ENCODE measurements around the gene NEMF. TPM values are rescaled to one million over a fixed set of nuclear protein-coding genes. Genes with fewer than 3 reads are reported as not detected.

NEMF gene, protein sequence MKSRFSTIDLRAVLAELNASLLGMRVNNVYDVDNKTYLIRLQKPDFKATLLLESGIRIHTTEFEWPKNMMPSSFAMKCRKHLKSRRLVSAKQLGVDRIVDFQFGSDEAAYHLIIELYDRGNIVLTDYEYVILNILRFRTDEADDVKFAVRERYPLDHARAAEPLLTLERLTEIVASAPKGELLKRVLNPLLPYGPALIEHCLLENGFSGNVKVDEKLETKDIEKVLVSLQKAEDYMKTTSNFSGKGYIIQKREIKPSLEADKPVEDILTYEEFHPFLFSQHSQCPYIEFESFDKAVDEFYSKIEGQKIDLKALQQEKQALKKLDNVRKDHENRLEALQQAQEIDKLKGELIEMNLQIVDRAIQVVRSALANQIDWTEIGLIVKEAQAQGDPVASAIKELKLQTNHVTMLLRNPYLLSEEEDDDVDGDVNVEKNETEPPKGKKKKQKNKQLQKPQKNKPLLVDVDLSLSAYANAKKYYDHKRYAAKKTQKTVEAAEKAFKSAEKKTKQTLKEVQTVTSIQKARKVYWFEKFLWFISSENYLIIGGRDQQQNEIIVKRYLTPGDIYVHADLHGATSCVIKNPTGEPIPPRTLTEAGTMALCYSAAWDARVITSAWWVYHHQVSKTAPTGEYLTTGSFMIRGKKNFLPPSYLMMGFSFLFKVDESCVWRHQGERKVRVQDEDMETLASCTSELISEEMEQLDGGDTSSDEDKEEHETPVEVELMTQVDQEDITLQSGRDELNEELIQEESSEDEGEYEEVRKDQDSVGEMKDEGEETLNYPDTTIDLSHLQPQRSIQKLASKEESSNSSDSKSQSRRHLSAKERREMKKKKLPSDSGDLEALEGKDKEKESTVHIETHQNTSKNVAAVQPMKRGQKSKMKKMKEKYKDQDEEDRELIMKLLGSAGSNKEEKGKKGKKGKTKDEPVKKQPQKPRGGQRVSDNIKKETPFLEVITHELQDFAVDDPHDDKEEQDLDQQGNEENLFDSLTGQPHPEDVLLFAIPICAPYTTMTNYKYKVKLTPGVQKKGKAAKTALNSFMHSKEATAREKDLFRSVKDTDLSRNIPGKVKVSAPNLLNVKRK
- 26.8 to 44.6 TPM (median 32.2 TPM) in 5 replicates for total RNA-seq (2022; extraction: Qiagen RNA extraction)

DNA sequence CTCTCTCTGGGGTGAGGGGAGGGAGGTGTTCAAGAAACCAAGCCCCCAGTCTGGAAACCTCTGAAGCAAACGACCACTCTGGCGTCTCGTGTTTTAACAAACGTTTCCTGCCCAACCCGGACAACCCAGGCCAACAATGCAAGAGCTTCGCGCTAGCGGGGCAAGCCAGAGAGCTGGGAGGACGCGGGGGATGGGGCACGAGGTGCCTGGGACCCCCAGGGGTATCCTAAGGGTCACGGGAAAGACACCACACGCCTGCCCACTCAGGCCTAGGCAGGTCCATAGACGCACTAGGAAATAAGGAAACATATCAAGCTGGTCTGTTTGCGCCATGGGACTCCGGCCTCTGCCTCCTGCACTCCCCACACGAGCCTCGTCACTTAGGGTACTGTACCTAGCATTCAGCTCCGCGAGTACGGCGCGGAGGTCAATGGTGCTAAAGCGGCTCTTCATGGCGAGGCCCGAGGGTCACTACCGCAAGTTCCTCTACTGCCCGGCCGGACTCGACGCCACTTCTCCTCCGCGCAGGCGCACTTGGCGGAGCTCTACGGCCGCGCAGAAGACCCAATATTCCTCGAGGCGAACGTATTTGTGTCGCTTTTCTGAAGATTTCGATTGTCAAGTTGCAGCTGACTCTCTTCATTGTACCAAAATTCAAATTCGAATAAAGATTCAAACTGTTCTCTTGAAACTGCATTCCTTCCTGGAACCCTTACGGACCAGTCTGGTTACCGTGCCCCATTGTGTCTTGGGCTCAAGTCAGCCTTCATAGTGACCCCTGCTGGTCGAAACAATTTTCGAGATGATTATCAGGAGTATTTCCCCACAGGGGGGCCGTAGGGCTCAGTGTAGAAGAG lies at the start of gene NEMF:
Gene NEMF (minus strand): TSS at position 488 of the 857 bp plus-strand sequence. CDS start 35 bp downstream, at position 453.

DNA sequence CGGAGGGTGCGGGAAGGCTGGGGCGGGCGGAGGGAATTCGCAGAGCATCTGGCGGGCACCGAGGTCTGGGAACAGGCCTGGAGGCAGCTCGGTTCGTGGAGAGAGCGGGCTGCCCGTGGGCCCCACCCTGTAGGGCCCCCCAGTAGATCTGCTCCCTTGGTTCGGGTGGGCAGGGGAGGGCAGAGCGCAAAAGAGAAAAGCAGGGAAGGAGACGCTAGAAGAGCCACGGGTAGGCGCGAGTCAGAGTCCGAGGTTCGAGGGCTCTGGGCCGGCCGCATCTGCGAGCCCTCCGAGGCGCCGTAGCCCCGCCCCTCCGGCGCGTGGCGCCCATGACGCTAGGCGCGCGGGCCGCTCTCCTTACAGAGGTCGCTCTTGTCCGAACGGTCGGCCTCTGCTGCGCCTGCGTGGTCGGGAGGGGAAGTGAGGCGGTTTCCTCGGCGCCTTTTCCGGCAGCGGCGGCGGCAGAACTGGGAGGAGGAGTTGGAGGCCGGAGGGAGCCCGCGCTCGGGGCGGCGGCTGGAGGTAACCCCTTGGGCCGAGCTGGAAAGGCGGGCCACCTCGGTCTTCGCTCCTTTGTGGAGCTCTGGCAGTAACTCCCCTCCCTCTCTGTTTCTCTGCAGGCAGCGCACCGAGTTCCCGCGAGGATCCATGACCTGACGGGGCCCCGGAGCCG lies 40.2 kb upstream of the NEMF start, which contains the start of gene ARF6:
Gene ARF6 (plus strand): TSS at position 447 of the 673 bp plus-strand sequence. CDS start 655 bp downstream, outside the sequence.

DNA sequence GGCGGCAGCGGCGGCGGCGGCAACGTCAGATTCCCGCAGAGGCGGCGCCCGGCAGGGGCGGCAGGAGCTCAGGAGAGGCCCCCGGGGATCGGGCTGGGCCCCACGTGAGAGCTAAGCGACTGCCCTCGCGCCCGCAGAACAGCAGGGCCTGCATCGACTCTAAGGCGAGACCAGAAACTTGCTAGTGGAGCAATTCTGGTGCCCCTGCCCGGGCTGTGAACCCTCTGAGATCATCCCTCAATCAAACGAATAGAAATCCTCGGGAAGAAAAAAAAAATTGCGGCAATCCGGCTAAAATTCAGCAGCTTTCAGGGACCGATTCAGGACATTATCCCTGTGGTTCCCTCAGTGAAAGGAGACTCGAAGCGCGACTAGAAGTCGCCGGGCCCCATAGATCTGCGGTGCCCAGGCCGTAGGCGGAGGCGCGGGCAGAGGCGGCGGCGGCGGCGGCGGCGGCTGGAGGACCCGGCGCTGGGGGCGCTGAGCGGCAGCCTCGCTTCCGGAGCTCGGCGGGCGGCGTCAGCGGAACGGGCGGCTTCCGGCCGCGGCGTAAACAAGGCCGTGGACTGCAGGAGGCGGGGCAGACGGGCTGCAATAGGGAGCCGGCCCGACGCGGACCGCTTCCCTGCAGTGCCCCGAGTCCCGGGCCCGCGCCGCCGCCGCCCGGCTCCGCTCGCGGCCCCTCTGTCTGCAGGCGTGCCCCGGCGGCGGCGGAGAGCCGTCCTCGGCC lies 84.9 kb downstream of the NEMF start, which contains the start of gene KLHDC2:
Gene KLHDC2 (plus strand): TSS at position 583 of the 730 bp plus-strand sequence. CDS start 316 bp downstream, outside the sequence.

Other genes starting within 250 kb of the NEMF start
- gene RPL36AL, start 232.2 kb downstream of the NEMF start, total RNA-seq (2022; extraction: Qiagen RNA extraction) = 408 to 497 TPM (median 411 TPM) in 5 replicates
- 46.9 to 55.1 TPM (median 50.1 TPM) in 5 replicates for gene MGAT2, start 232.0 kb downstream of the NEMF start, total RNA-seq (2022; extraction: Qiagen RNA extraction)
- 11.6 to 12.4 TPM (median 12.2 TPM) in 5 replicates for gene DNAAF2, start 217.5 kb downstream of the NEMF start, total RNA-seq (2022; extraction: Qiagen RNA extraction)
- gene POLE2, start 164.6 kb downstream of the NEMF start, total RNA-seq (2022; extraction: Qiagen RNA extraction) = 11.6 to 14.2 TPM (median 12.7 TPM) in 5 replicates
- 0.17 to 0.46 TPM (median 0.36 TPM) in 5 replicates for gene KLHDC1, start 159.7 kb downstream of the NEMF start, total RNA-seq (2022; extraction: Qiagen RNA extraction)
- gene KLHDC2, start 84.6 kb downstream of the NEMF start, total RNA-seq (2022; extraction: Qiagen RNA extraction) = 30.3 to 35.3 TPM (median 34.5 TPM) in 5 replicates
- 61.5 to 74.8 TPM (median 68.2 TPM) in 5 replicates for gene ARF6, start 40.3 kb upstream of the NEMF start, total RNA-seq (2022; extraction: Qiagen RNA extraction)